ENCODE results near the gene SEL1L2.

DNA sequence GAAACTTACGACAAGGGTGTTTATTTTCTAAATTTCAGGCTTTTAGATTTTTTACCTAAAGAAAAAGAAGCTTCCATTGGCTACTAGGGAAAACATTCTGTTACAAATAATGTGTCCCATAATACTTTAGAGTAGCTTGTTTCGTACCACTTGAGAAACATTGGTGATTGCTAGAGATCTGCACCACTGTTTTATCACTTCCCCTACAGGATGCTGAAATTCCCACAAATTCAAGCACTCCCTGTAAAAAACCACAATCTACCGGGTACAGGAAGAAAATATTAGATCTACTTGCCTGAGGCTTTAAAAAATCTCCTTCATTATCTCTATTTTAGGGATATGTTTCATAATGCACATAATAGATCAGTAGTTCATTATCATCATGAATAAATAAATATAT is 29.9 kb downstream of the SEL1L2 start:
- TF ChIP-seq FOXA3 (CRISPR knock-in tag; conservative IDR thresholded peaks at IDR 0.05 in 1 of 2, IDR thresholded peaks at IDR 0.05 in 1 of 2) = no peak
- TF ChIP-seq YY1 (IDR thresholded peaks at IDR 0.05; ENCODE audit: borderline replicate concordance in 1 of 3, control insufficient read depth in 1 of 3, extremely low read depth in 1 of 3, insufficient read depth in 3 of 3, insufficient read length in 1 of 3, insufficient replicate concordance in 2 of 3, low read depth in 1 of 3, low read length in 2 of 3) = no peak

Measured in K562 (cell line).